ENCODE measurements around the gene BMPER. TPM values are rescaled to one million over a fixed set of nuclear protein-coding genes. Genes with fewer than 3 reads are reported as not detected.
"Not testable (repeated sequence)": the region's sequence is repeated elsewhere in the genome, so short reads cannot be mapped to it uniquely, and the experiment has no call there.

BMPER gene
- total RNA-seq, 4 donors from 2014 or later: 3.1 to 33.3 (median 8.0) TPM

- Histone ChIP-seq H3K4me3 (no peak overlapping the region), H3K9me3 (no peaks in the 10 kb centered on the region), H3K27ac (no peak overlapping the region), H3K4me1 (no peaks in the 10 kb centered on the region), H3K36me3 (no peaks in the 10 kb centered on the region), H3K27me3 (no peaks in the 10 kb centered on the region)
- DNase-seq (ENCODE audit: low spot score in 2 of 2): no peak
- TF ChIP-seq POLR2A (IDR thresholded peaks at IDR 0.05): no peak
- TF ChIP-seq, protein P1, sequence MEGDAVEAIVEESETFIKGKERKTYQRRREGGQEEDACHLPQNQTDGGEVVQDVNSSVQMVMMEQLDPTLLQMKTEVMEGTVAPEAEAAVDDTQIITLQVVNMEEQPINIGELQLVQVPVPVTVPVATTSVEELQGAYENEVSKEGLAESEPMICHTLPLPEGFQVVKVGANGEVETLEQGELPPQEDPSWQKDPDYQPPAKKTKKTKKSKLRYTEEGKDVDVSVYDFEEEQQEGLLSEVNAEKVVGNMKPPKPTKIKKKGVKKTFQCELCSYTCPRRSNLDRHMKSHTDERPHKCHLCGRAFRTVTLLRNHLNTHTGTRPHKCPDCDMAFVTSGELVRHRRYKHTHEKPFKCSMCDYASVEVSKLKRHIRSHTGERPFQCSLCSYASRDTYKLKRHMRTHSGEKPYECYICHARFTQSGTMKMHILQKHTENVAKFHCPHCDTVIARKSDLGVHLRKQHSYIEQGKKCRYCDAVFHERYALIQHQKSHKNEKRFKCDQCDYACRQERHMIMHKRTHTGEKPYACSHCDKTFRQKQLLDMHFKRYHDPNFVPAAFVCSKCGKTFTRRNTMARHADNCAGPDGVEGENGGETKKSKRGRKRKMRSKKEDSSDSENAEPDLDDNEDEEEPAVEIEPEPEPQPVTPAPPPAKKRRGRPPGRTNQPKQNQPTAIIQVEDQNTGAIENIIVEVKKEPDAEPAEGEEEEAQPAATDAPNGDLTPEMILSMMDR (IDR thresholded peaks at IDR 0.05): no peak
- no peak for TF ChIP-seq EP300 (IDR thresholded peaks at IDR 0.05)
- 84 to 89% methylated on average over 8 of the region's 8 CpGs for WGBS, 2 donors
Observed at GRCh38 chr7:34168013-34168412, 262.7 kb downstream of the BMPER start.

DNA sequence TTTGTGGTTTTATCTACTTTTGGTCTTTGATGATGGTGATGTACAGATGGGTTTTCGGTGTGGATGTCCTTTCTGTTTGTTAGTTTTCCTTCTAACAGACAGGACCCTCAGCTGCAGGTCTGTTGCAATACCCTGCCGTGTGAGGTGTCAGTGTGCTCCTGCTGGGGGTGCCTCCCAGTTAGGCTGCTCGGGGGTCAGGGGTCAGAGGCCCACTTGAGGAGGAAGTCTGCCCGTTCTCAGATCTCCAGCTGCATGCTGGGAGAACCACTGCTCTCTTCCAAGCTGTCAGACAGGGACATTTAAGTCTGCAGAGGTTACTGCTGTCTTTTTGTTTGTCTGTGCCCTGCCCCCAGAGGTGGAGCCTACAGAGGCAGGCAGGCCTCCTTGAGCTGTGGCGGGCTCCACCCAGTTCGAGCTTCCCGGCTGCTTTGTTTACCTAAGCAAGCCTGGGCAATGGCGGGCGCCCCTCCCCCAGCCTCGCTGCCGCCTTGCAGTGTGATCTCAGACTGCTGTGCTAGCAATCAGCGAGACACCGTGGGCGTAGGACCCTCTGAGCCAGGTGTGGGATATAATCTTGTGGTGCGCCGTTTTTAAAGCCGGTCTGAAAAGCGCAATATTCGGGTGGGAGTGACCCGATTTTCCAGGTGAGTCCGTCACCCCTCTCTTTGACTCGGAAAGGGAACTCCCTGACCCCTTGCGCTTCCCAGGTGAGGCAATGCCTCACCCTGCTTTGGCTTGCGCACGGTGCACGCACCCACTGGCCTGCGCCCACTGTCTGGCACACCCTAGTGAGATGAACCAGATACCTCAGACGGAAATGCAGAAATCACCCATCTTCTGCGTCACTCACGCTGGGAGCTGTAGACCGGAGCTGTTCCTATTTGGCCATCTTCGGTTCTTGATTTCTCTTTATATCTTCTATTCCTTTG is 269.6 kb downstream of the BMPER start:
- 82 to 91% methylated on average over 26 to 32 of the region's 32 CpGs for WGBS, 2 donors
- not testable (repeated sequence) for DNase-seq (ENCODE audit: low spot score in 2 of 2)

GRCh38 chr7:34175837-34176236 is 270.5 kb downstream of the BMPER start:
- TF ChIP-seq, protein P1 (IDR thresholded peaks at IDR 0.05): no peak
- TF ChIP-seq EP300 (IDR thresholded peaks at IDR 0.05): no peak
- TF ChIP-seq POLR2A (IDR thresholded peaks at IDR 0.05): no peak
- Histone ChIP-seq H3K4me1 (peaks cover 0 to 9% (median 0%) of the 10 kb centered on the region in 4 donors), H3K4me3 (no peak overlapping the region), H3K36me3 (no peaks in the 10 kb centered on the region), H3K9me3 (peaks cover 0 to 7% (median 0%) of the 10 kb centered on the region in 4 donors), H3K27me3 (no peaks in the 10 kb centered on the region), H3K27ac (no peak overlapping the region)
- DNase-seq (ENCODE audit: low spot score in 2 of 2): no peak
- 78 to 80% methylated on average over 3 of the region's 3 CpGs for WGBS, 2 donors

More for the DNA sequence above, 269.6 kb downstream of the BMPER start:
- H3K4me1 ChIP-seq, H3K9me3 ChIP-seq, H3K27ac ChIP-seq, H3K27me3 ChIP-seq, H3K4me3 ChIP-seq, H3K36me3 ChIP-seq: not testable (repeated sequence)

- Histone ChIP-seq H3K4me1 (peaks cover 0 to 9% (median 0%) of the 10 kb centered on the region in 4 donors), H3K9me3 (peaks cover 0 to 7% (median 0%) of the 10 kb centered on the region in 4 donors), H3K27me3 (no peaks in the 10 kb centered on the region), H3K4me3 (no peak overlapping the region), H3K27ac (no peak overlapping the region), H3K36me3 (no peaks in the 10 kb centered on the region)
- no peak for TF ChIP-seq POLR2A (IDR thresholded peaks at IDR 0.05)
- TF ChIP-seq, protein P1 (IDR thresholded peaks at IDR 0.05): no peak
- no peak for TF ChIP-seq EP300 (IDR thresholded peaks at IDR 0.05)
- WGBS, 2 donors: 16 to 22% methylated on average over 3 of the region's 3 CpGs
- no peak for DNase-seq (ENCODE audit: low spot score in 2 of 2)
Observed at GRCh38 chr7:34177476-34177875, 272.1 kb downstream of the BMPER start.

DNA sequence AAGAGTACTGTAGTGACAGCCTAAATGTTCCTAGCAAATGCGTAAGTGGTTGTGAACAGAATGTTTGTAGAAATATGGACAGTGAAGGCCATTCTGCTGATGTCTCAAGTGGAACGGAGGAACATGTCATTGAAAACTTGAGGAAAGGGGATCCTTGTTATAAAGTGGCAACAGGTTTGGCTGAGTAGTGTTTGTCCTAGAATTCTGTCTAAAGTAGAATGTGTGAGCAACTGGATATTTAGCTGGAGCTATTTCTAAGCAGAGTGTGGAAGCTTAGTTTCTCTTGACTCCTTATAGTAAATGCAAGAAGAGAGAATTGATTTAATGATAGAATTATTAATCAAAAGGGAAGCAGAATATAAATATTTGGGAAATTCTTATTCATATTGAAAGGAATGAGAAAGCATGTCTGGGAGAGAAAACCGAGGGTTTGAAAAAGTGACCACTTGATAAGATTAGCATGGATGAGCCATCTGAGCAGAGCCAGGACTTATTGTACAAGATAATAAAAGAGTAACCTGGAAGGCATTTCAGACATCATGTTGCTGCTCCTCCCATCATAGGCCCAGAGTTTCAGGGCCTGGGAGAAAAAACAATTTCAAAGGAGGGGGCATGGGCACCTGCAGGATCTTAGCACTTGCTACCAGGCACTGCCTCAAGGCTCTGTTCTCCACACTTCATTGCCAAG is 276.1 kb downstream of the BMPER start:
- Histone ChIP-seq H3K4me3 (no peak overlapping the region), H3K9me3 (no peaks in the 10 kb centered on the region), H3K4me1 (peaks cover 0 to 9% (median 0%) of the 10 kb centered on the region in 4 donors), H3K36me3 (no peaks in the 10 kb centered on the region), H3K27me3 (no peaks in the 10 kb centered on the region), H3K27ac (no peak overlapping the region)
- 94% methylated on average over 3 of the region's 3 CpGs for WGBS, 2 donors
- no peak for DNase-seq (ENCODE audit: low spot score in 2 of 2)
- TF ChIP-seq EP300 (IDR thresholded peaks at IDR 0.05) (no peak), POLR2A (IDR thresholded peaks at IDR 0.05) (no peak)
- TF ChIP-seq, protein P1 (IDR thresholded peaks at IDR 0.05): no peak

Data from tibial nerve (tissue), 4 donors.